Aorta (tissue), 5 donors: Measurements from ENCODE around the gene FAM149B1. TPM values are rescaled to one million over a fixed set of nuclear protein-coding genes. Genes with fewer than 3 reads are reported as not detected.
A peak's percentile ranks its signal among the peaks of the same experiment; 100 is the strongest.

Experiments used
- ATAC-seq: fragments of 200-7000 bp; cut with Tn5 transposase; one replicate; pipeline ENCODE4 v1.9.1; 2022; ENCODE audit warnings: moderate library complexity; ENCODE audit not compliant: low FRiP score
- DNase-seq, 2 donors: peaks; one replicate each; pipeline ENCODE4 v3.0.0-alpha.2; 2020
- H3K27ac ChIP-seq, 2 donors: one replicate each; pipeline ENCODE4 v1.5.1; 2013; ENCODE audit warnings: low read length in 2 of 2, mild to moderate bottlenecking in 2 of 2, moderate library complexity in 2 of 2, control low read depth in 1 of 2, inconsistent platforms in 1 of 2, low read depth in 1 of 2
- H3K27me3 ChIP-seq, 2 donors: one replicate each; pipeline ENCODE4 v1.6.1; 2013; ENCODE audit warnings: control low read depth in 1 of 2, low read length in 1 of 2, mild to moderate bottlenecking in 1 of 2, moderate library complexity in 1 of 2; ENCODE audit not compliant: insufficient read depth in 2 of 2, control insufficient read depth in 1 of 2
- H3K36me3 ChIP-seq, 2 donors: one replicate each; pipeline ENCODE4 v1.6.1; 2013; ENCODE audit warnings: control low read depth in 1 of 2, low read length in 1 of 2, mild to moderate bottlenecking in 1 of 2; ENCODE audit not compliant: insufficient read depth in 2 of 2, control insufficient read depth in 1 of 2
- H3K4me1 ChIP-seq, 2 donors: one replicate each; pipeline ENCODE4 v1.6.1; 2013; ENCODE audit warnings: low read length in 2 of 2, control low read depth in 1 of 2, mild to moderate bottlenecking in 1 of 2, moderate library complexity in 1 of 2; ENCODE audit not compliant: insufficient read depth in 2 of 2, control insufficient read depth in 1 of 2
- H3K4me3 ChIP-seq, 2 donors: one replicate each; pipeline ENCODE4 v1.5.1; 2013; ENCODE audit warnings: low read length in 2 of 2, control low read depth in 1 of 2, mild to moderate bottlenecking in 1 of 2
- H3K9me3 ChIP-seq: one replicate; pipeline ENCODE4 v1.6.1; 2013; ENCODE audit warnings: mild to moderate bottlenecking, low read length; ENCODE audit not compliant: control insufficient read depth
- WGBS, 2 donors: extraction: QIAGEN DNeasy Blood & Tissue Kit; methylation state at CpG; one replicate each; pipeline ENCODE4 v1.1.7; 2013; 5-methylcytosine and 5-hydroxymethylcytosine counted together
- intact Hi-C, 2 donors: fragments of 100-400 bp; cut with DNase I; formaldehyde crosslinking; loops; one replicate each; pipeline versions ENCODE4 v1.14.2 to v1.15.0; 2022
- polyA plus RNA-seq, 2 donors: library from polyadenylated mRNA; stranded (reverse); fragments of 200-250 nt; gene quantifications; one replicate each; pipeline ENCODE4 v1.2.3, GENCODE V29; 2013
- total RNA-seq, 2 donors: library from RNA; stranded (reverse); fragmentation: NEBNext Ultra II Directional; extraction: Animal tissue kit (Norgen Biotek cat#: 25700); gene quantifications; one replicate each; pipeline ENCODE4 v1.2.1, GENCODE V29; 2021
- donor health status: healthy with polysubstance abuse.
- donor health status: Bipolar disorder and iron deficiency.
- donor health status: DM: no; HTN: no; CAD: no.
- donor health status: DM: no; HTN: no; CAD: no.
- donor health status: DM: yes; HTN: yes; CAD: no.

The FAM149B1 gene
- total and polyA plus RNA-seq, 4 donors: 20.0 to 22.7 (median 21.7) TPM

DNA sequence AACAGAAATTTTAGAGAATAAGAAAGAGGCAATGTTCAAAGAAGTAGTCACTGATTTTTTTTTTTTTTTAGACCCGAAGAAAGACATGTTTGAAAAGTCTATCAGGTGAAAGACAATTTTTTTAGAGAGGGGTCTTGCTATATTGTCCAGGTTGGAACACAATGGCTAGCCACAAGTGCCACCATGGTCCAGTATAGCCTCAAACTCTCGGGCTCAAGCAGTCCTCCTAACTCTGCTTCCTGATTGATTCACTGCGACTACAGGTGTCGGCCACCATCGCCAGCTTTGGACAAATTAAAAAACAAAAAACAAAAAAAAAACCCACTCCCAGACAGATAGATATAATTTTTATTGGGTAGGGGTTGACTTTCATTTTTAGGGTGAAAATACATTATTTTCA is 22.3 kb downstream of the FAM149B1 start:
- Histone ChIP-seq H3K4me3 (no peak overlapping the region), H3K4me1 (no peaks in the 10 kb centered on the region), H3K27me3 (no peaks in the 10 kb centered on the region), H3K27ac (no peak overlapping the region), H3K9me3 (no peaks in the 10 kb centered on the region), H3K36me3 (peaks cover 0 to 2% of the 10 kb centered on the region in 2 donors)
- 96 to 97% methylated on average over 5 of the region's 5 CpGs for WGBS, 2 donors
- DNase-seq (no peak), ATAC-seq (no peak)
- intact Hi-C loops: no loop called here

DNA sequence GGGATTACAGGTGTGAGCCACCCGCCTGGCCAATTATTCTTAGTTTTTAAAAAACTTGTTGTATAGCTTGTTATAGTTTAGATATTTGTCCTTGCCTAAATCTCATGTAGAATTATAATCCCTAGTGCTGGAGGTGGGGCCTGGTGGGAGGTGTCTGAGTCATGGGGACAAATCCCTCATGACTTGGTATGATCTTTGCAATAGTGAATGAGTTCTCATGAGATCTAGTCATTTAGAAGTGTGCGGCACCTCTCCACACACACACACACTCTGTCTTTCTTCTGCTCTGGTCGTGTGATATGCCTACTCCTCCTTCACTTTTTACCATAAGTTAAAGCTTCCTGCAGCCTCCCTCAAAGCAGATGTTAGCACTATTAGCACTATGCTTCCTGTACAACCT is 37.2 kb downstream of the FAM149B1 start:
- 83 to 90% methylated on average over 3 of the region's 3 CpGs for whole genome bisulfite sequencing, 2 donors
- Histone ChIP-seq H3K4me3 (no peak overlapping the region), H3K27me3 (no peaks in the 10 kb centered on the region), H3K36me3 (no peaks in the 10 kb centered on the region), H3K27ac (no peak overlapping the region), H3K9me3 (no peaks in the 10 kb centered on the region), H3K4me1 (no peaks in the 10 kb centered on the region)
- no peak for DNase-seq
- ATAC-seq: no peak
- intact Hi-C loops: no loop called here

DNA sequence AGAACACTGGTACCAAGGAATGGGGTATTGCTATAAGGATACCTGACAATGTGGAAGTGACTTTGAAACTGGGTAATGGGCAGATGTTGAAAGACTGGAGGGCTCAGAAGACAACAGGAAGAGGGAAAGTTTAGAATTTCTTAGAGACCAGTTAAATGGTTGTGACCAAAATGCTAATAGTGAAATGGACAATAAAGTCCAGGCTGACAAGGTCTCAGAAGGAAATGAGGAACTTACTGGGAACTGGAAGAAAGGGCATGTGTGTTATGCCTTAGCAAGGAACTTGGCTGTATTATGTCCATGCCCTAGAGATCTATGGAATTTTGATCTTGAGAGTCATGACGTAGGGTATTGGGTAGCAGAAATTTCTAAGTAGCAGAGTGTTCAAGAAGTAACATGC is 38.0 kb downstream of the FAM149B1 start:
- no peaks in the 10 kb centered on the region for H3K9me3 ChIP-seq
- H3K27me3 ChIP-seq: no peaks in the 10 kb centered on the region
- H3K27ac ChIP-seq: no peak overlapping the region
- H3K4me1 ChIP-seq: no peaks in the 10 kb centered on the region
- H3K4me3 ChIP-seq: no peak overlapping the region
- ATAC-seq (no peak), DNase-seq (no peak)
- intact Hi-C loops: no loop called here
- WGBS, 2 donors: 97% methylated on average over 1 of the region's 1 CpG
- no peaks in the 10 kb centered on the region for H3K36me3 ChIP-seq

DNA sequence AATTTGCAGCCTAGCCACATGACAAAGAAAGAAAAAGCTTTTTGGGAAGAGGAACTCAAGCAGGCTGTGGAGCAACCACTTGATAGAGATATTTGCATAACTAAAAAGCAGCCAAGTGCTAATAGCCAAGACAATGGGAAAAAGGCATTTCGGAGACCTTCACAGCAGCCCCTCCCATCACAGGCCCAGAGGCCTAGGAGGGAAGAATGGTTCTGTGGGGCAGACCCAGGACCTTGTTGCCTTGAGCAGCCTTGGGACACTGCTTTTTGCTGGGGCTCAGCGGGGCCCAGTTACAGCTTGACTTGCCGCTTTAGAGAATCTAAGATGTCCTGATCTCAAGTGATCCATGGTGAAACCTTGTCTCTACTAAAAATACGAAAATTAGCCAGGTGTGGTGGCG is 38.5 kb downstream of the FAM149B1 start:
- H3K4me1 ChIP-seq: no peaks in the 10 kb centered on the region
- 98% methylated on average over 5 of the region's 5 CpGs for WGBS, 2 donors
- no peak for ATAC-seq

DNA sequence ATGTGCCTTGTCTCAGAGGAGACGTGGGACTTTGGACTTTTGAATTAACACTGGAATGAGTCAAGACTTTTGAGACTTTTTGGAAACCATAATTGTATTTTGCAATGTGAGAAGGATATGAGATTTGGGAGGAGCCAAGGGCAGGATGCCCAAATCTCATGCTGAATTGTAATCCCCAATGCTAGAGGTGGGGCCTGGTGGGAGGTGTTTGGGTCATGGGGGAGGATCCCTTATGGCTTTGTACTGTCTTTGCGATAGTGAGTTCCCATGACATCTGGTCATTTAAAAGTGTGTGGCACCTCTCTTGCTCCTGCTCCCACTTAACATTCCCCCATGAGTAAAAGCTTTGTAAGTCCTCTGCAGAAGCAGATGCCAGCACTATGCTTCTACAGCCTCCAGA is 40.0 kb downstream of the FAM149B1 start:
- Histone ChIP-seq H3K36me3 (no peaks in the 10 kb centered on the region), H3K4me1 (no peaks in the 10 kb centered on the region), H3K27ac (no peak overlapping the region), H3K4me3 (no peak overlapping the region), H3K27me3 (no peaks in the 10 kb centered on the region), H3K9me3 (no peaks in the 10 kb centered on the region)
- ATAC-seq (peak; percentile 33), DNase-seq (no peak)
- 94 to 96% methylated on average over 2 of the region's 2 CpGs for WGBS, 2 donors
- intact Hi-C loops: no loop called here

More for the DNA sequence above, 38.5 kb downstream of the FAM149B1 start:
- intact Hi-C loops: no loop called here
- Histone ChIP-seq H3K4me3 (no peak overlapping the region), H3K36me3 (no peaks in the 10 kb centered on the region), H3K27me3 (no peaks in the 10 kb centered on the region), H3K27ac (no peak overlapping the region), H3K9me3 (no peaks in the 10 kb centered on the region)
- DNase-seq: no peak

DNA sequence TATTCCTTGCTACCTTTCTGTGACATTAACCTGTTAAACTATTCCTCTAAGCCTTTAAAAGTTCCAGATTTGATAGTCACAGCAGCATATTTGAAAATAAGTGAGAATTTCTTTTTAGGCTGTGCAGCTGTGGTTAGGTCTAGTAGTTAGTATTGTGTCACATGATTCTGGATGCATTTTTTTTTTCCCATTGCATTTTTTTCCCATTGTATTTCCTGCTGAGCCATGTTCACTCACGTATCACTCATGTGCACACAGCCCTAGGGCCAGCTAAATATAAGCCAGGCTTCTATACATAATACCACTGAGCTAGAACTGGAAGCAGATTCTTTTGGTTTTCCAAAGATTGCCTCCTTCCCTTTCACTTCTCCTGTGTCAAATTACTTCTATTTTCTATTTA is 41.8 kb downstream of the FAM149B1 start:
- ATAC-seq: no peak
- H3K27ac ChIP-seq: no peak overlapping the region
- no peaks in the 10 kb centered on the region for H3K36me3 ChIP-seq
- intact Hi-C loops: no loop called here
- 50 to 52% methylated on average over 1 of the region's 1 CpG for WGBS, 2 donors
- H3K9me3 ChIP-seq: no peaks in the 10 kb centered on the region
- no peak overlapping the region for H3K4me3 ChIP-seq
- no peaks in the 10 kb centered on the region for H3K4me1 ChIP-seq
- H3K27me3 ChIP-seq: no peaks in the 10 kb centered on the region
- DNase-seq: no peak

DNA sequence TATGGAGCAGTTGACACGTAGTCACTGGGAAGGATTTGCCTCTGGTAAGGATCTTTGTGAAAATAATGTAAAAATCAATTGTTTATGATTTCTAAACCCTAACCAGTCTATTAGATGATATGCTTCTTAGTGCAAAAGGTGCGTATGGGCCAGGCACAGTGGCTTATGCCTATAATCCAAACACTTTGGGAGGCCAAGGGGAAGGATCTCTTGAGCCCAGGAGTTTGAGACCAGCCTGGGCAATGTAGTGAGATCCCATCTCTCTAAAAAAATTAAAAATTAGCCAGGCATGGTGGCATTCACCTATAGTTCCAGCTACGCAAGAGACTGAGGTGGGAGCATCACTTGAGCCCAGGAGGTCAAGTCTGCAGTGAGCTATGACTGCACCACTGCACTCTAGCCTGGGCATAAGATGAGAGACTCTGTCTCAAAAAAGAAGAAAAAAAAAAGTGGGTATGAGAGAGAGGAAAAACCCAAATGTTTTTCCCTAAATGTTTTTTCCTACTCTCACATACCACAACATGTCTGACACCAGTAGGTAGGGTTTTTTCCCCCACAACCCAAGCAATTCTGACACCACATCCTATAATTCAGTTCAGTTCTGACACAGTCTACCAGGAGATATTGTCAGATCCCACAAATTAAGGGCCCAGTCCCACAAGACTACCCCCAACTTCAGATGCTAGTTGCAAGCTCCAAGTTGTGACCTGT is 42.6 kb downstream of the FAM149B1 start:
- Histone ChIP-seq H3K27me3 (no peaks in the 10 kb centered on the region), H3K4me3 (no peak overlapping the region), H3K27ac (no peak overlapping the region), H3K36me3 (no peaks in the 10 kb centered on the region), H3K9me3 (no peaks in the 10 kb centered on the region), H3K4me1 (no peaks in the 10 kb centered on the region)
- DNase-seq (no peak), ATAC-seq (no peak)
- 94 to 95% methylated on average over 3 of the region's 3 CpGs for WGBS, 2 donors
- intact Hi-C loops: no loop called here

DNA sequence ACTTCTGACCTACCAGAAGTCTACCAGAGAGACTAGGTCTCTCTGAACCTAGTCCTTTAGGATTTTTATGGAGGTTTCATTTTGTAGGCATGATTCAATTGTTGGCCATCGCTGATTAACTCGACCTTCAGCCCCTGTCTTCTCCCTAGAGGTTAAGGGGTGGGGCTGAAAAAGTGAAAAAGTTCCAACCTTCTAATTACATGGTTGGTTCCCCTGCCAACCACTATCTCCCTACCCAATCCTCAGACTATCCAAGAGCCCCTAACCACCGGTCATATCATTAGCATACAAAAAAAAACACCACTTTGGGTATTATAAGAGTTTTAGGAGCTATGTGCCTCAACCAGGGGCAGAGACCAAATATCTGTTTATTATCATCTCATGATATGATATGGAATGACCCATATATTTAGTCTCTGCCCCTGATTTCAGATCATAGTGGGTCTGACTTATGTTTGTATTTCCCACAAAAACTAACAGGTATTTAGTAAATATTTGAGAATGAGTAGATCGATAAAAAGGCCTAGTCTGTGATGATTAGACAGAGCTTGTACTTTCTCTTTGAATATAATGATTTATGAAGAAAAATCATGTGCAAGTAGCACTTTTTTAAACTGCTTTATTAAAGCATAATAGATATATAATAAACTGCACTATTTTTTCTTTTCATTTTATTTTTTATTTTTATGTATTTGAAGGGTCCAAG is 43.3 kb downstream of the FAM149B1 start:
- Histone ChIP-seq H3K36me3 (no peaks in the 10 kb centered on the region), H3K27ac (no peak overlapping the region), H3K9me3 (no peaks in the 10 kb centered on the region), H3K27me3 (no peaks in the 10 kb centered on the region), H3K4me3 (no peak overlapping the region), H3K4me1 (no peaks in the 10 kb centered on the region)
- intact Hi-C loops: no loop called here
- DNase-seq (no peak), ATAC-seq (no peak)
- 86 to 91% methylated on average over 4 of the region's 4 CpGs for WGBS, 2 donors

DNA sequence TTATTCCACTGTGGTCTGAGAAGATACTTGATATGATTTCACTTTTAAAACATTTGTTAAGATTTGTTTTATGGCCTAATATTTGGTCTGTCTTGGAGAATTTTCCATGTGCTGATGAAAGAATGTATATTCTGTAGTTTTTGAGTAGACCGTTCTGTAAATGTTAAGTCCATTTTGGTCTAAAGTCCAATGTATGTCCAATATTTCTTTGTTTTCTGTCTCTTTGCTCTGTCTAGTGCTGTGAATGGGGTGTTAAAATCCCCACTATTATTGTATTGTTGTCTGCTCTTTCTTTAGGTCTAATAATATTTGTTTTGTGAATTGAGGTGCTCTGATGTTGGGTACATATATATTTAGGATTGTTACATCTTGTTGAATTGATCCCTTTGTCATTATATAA is 47.8 kb downstream of the FAM149B1 start:
- no peak overlapping the region for H3K4me3 ChIP-seq
- ATAC-seq (no peak), DNase-seq (no peak)
- intact Hi-C loops: no loop called here
- no peaks in the 10 kb centered on the region for H3K27me3 ChIP-seq
- H3K9me3 ChIP-seq: no peaks in the 10 kb centered on the region
- 95% methylated on average over 1 of the region's 1 CpG for WGBS, 2 donors
- H3K4me1 ChIP-seq: no peaks in the 10 kb centered on the region
- no peak overlapping the region for H3K27ac ChIP-seq
- H3K36me3 ChIP-seq: peaks cover 4 to 5% of the 10 kb centered on the region in 2 donors
